Vagina (tissue), 2 donors: ENCODE measurements around the gene KRTAP5-7. TPM values are rescaled to one million over a fixed set of nuclear protein-coding genes. Genes with fewer than 3 reads are reported as not detected.
"Not testable (repeated sequence)": the region's sequence is repeated elsewhere in the genome, so short reads cannot be mapped to it uniquely, and the experiment has no call there.

Experiments used
- DNase-seq, 2 donors: peaks; one replicate each; pipeline ENCODE4 v3.0.0-alpha.2; 2017; ENCODE audit errors: extremely low spot score in 2 of 2
- H3K27ac ChIP-seq: fragments of 200-600 bp; sonication (generic); one replicate; pipeline ENCODE4 v1.5.1; 2019
- H3K27me3 ChIP-seq: fragments of 200-600 bp; sonication (generic); one replicate; pipeline ENCODE4 v1.5.1; 2019
- H3K36me3 ChIP-seq, 2 donors: fragments of 200-600 bp; sonication (generic); one replicate each; pipeline ENCODE4 v1.5.1; 2017 to 2019
- H3K4me1 ChIP-seq: fragments of 200-600 bp; sonication (generic); one replicate; pipeline ENCODE4 v1.5.1; 2019
- H3K4me3 ChIP-seq, 2 donors: fragments of 200-600 bp; sonication (generic); 1 replicate in 1 of 2; 2 replicates in 1 of 2; pipeline ENCODE4 v1.5.1; 2016 to 2019
- H3K9me3 ChIP-seq: fragments of 200-600 bp; sonication (generic); one replicate; pipeline ENCODE4 v1.5.1; 2019
- POLR2A ChIP-seq, 2 donors: fragments of 450-650 bp; IDR thresholded peaks; one replicate each; pipeline ENCODE4 v1.6.1; 2017; ENCODE audit warnings: antibody characterized with exemption in 2 of 2, mild to moderate bottlenecking in 2 of 2, moderate library complexity in 2 of 2
- POLR2AphosphoS5 ChIP-seq, 2 donors: sonication (generic); formaldehyde crosslinking; IDR thresholded peaks; one replicate each; pipeline ENCODE4 v1.9.0; 2017; ENCODE audit warnings: antibody characterized with exemption in 2 of 2, mild to moderate bottlenecking in 2 of 2, low read depth in 1 of 2; ENCODE audit not compliant: insufficient read depth in 1 of 2
- intact Hi-C: fragments of 100-400 bp; cut with DNase I; formaldehyde crosslinking; loops from one replicate; pipeline ENCODE4 v1.15.1; 2023
- total RNA-seq: library from RNA; depleted of rRNA; stranded (reverse); fragments of >200 nt; gene quantifications from one replicate; pipeline ENCODE4 v1.2.3, GENCODE V29; 2016
- TF ChIP-seq, protein P1 (sequence below), 3 experiments: fragments of 450-650 bp in 2 of 3; fragments of 200-600 bp in 1 of 3; sonication (generic) in 1 of 3; IDR thresholded peaks; one replicate each; pipeline ENCODE4 v1.5.1; 2017 to 2019; ENCODE audit warnings: antibody characterized with exemption in 3 of 3, mild to moderate bottlenecking in 2 of 3, moderate library complexity in 2 of 3

The KRTAP5-7 gene
- total RNA-seq, 1 donor from 2014 or later = not detected

DNA sequence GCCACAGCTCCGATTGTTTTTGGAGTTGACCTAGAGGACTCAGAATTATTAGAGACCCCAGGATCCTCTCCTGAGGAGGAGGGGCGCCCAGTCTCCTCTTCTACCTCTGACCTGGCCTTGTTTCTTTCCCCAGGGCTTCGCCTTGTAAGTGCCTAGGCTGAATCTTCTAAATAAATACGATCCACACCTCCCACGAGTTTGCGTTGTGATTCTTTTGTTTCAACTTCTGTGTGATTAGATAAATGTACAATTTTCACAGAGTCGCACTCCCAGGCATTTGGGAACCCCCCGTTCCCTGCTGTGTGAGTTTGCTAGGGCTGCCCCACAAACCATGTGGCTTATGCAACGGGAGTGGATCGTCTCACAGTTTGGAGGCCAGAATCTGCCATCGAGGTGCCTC, 11.9 kb downstream of the KRTAP5-7 start:
- Histone ChIP-seq H3K27me3 (no peaks in the 10 kb centered on the region), H3K9me3 (no peaks in the 10 kb centered on the region), H3K4me1 (no peaks in the 10 kb centered on the region), H3K27ac (no peak overlapping the region), H3K4me3 (no peak overlapping the region), H3K36me3 (no peaks in the 10 kb centered on the region)
- TF ChIP-seq, protein P1, sequence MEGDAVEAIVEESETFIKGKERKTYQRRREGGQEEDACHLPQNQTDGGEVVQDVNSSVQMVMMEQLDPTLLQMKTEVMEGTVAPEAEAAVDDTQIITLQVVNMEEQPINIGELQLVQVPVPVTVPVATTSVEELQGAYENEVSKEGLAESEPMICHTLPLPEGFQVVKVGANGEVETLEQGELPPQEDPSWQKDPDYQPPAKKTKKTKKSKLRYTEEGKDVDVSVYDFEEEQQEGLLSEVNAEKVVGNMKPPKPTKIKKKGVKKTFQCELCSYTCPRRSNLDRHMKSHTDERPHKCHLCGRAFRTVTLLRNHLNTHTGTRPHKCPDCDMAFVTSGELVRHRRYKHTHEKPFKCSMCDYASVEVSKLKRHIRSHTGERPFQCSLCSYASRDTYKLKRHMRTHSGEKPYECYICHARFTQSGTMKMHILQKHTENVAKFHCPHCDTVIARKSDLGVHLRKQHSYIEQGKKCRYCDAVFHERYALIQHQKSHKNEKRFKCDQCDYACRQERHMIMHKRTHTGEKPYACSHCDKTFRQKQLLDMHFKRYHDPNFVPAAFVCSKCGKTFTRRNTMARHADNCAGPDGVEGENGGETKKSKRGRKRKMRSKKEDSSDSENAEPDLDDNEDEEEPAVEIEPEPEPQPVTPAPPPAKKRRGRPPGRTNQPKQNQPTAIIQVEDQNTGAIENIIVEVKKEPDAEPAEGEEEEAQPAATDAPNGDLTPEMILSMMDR (IDR thresholded peaks at IDR 0.05) = no peak
- TF ChIP-seq POLR2A (IDR thresholded peaks at IDR 0.05) = no peak
- no peak for TF ChIP-seq POLR2AphosphoS5 (IDR thresholded peaks at IDR 0.05; ENCODE audit: insufficient read depth in 1 of 2, low read depth in 1 of 2)
- DNase-seq = no peak
- intact Hi-C loops = no loop called here

DNA sequence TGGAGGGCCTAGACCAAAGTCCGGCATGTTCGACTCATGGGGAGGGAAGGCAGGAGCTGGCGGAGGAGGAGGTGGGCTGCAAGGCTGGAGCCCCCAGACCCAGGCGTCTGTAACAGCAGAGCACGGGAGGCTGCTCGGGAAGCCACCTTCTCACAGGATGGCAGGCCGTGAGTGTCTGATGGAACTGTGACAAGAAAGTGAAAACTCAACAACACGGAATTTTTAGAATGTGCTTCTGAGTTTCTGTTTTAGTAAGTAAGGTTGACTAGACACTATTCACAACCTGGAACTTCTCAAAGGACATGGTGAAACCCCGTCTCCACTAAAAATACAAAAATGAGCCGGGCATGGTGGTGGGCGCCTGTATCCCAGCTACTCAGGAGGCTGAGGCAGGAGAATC, 12.9 kb downstream of the KRTAP5-7 start:
- H3K4me3 ChIP-seq, intact Hi-C loops: not testable (repeated sequence)

DNA sequence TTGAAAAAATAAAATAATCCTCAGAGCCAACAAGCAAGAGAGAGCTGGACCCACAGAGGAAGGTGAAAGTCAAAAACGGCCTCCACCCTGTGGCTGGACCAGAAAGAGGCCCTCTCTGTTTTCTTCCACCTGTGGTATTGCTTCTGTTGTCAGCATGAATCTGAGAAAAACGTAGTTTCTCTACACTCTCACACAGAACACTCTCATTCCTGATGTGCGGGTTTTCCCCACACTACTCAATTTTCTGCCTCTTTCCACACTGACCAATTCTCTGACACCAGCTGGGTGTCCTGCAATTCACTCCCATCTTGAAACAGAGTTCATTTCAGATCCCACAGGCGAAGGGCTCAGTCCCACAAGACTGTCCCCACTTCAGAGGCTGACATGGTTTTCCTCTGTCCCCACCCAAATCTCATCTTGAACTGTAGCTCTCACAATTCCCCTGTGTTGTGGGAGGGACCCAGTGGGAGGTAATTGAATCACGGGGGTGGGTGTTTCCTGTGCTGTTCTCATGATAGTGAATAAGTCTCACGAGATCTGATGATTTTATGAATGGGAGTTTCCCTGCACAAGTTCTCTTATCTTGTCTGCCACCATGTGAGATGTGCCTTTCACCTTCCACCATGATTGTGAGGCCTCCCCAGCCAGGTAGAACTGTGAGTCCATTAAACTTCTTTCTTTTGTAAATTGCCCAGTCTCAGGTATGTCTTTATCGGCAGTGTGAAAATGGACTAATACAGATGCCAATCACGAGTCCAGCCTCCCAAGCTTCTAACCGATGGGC, 13.6 kb downstream of the KRTAP5-7 start:
- H3K27ac ChIP-seq, DNase-seq, H3K27me3 ChIP-seq, H3K4me1 ChIP-seq, H3K36me3 ChIP-seq, H3K9me3 ChIP-seq, H3K4me3 ChIP-seq, intact Hi-C loops: not testable (repeated sequence)

More for the DNA sequence above, 12.9 kb downstream of the KRTAP5-7 start:
- H3K27me3 ChIP-seq, H3K9me3 ChIP-seq, DNase-seq, H3K36me3 ChIP-seq, H3K27ac ChIP-seq, H3K4me1 ChIP-seq: not testable (repeated sequence)

DNA sequence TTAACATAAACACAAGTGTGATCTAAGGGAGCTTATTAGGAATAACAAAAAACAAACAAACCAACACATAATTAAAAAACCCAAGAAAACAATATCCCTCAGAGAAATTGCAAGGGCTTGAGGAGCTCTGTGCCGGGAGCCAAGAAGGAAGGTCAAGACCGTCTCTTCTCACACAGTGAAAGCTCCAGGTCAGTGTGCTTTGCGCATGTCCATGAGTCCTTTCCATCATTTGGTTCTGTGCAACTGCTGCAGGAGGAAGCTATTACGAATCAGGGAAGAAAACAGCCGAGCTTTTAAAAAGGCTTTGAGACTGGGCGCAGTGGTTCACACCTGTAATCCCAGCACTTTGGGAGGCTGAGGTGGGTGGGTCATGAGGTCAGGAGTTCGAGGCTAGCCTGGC, 15.3 kb downstream of the KRTAP5-7 start:
- Histone ChIP-seq H3K27me3 (no peaks in the 10 kb centered on the region), H3K9me3 (no peaks in the 10 kb centered on the region), H3K27ac (no peak overlapping the region), H3K36me3 (no peaks in the 10 kb centered on the region), H3K4me1 (no peaks in the 10 kb centered on the region), H3K4me3 (no peak overlapping the region)
- TF ChIP-seq, protein P1 (IDR thresholded peaks at IDR 0.05) = no peak
- no peak for TF ChIP-seq POLR2AphosphoS5 (IDR thresholded peaks at IDR 0.05; ENCODE audit: insufficient read depth in 1 of 2, low read depth in 1 of 2)
- no peak for TF ChIP-seq POLR2A (IDR thresholded peaks at IDR 0.05)
- DNase-seq = no peak
- intact Hi-C loops = no loop called here

DNA sequence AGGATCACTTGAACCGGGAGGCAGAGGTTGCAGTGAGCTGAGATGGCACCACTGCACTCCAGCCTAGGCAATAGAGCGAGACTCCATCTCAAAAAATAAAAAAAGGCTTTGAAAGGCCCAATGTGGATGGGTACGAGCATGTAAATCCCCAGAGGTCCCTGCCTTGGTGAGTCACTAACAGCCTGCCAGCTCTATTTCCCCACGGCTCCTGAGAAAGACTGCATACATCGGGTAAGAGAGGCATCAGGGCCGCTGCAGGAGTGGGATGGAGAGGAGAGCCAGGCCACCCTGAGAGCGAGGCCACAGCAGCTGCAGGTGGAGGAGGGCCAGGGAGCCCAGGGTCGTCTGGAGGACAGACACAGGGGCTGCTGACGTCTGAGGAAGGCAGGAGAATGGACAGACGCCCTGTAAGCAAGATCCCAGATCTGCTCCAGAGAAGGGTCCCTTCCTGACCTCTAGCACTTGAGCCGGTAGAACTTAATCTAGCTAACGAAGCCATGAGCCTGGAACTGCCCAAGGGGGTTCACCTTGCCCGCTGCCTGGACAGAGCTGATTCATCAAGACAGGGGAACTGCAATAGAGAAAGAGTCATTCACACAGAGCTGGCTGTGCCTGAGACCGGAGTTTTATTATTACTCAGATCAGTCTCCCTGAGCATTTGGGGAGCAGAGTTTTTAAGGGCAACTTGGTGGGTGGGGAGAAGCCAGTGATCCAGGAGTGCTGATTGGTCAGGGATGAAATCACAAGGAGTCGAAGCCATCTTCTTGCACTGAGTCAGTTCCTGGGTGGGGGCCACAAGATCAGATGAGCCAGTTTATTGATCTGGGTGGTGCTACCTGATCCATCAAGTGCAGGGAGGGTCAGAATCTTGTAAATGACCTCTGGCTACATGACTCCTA, 16.1 kb downstream of the KRTAP5-7 start:
- no peak for TF ChIP-seq POLR2A (IDR thresholded peaks at IDR 0.05)
- TF ChIP-seq, protein P1 (IDR thresholded peaks at IDR 0.05) = no peak
- TF ChIP-seq POLR2AphosphoS5 (IDR thresholded peaks at IDR 0.05; ENCODE audit: insufficient read depth in 1 of 2, low read depth in 1 of 2) = no peak
- no peaks in the 10 kb centered on the region for H3K4me1 ChIP-seq
- H3K36me3 ChIP-seq = no peaks in the 10 kb centered on the region
- DNase-seq = no peak
- H3K27me3 ChIP-seq = no peaks in the 10 kb centered on the region
- H3K27ac ChIP-seq = no peak overlapping the region
- no peaks in the 10 kb centered on the region for H3K9me3 ChIP-seq
- H3K4me3 ChIP-seq = no peak overlapping the region
- intact Hi-C loops = no loop called here

DNA sequence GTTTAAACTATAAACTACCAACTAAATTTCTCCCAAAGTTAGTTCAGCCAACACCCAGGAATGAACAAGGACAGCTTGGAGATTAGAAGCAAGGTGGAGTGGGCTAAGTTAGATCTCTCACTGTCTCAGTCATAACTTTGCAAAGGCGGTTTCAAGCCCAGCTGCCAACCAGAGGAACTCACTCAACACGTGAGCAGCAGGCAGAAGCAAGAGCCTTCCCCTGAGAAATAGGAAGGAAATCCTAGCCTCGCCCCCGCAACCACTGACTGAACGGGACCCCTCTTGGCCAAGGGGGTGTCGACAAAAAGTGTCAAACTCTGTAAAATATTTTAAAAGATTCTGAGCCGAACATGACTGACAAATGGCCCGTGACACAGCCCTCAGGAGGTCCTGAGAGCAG, 16.8 kb downstream of the KRTAP5-7 start:
- Histone ChIP-seq H3K9me3 (no peaks in the 10 kb centered on the region), H3K4me3 (no peak overlapping the region), H3K27me3 (no peaks in the 10 kb centered on the region), H3K36me3 (no peaks in the 10 kb centered on the region), H3K4me1 (no peaks in the 10 kb centered on the region), H3K27ac (no peak overlapping the region)
- TF ChIP-seq, protein P1 (IDR thresholded peaks at IDR 0.05) = no peak
- no peak for TF ChIP-seq POLR2A (IDR thresholded peaks at IDR 0.05)
- TF ChIP-seq POLR2AphosphoS5 (IDR thresholded peaks at IDR 0.05; ENCODE audit: insufficient read depth in 1 of 2, low read depth in 1 of 2) = no peak
- DNase-seq = no peak
- intact Hi-C loops = no loop called here
